ENCODE results near the gene TMEM42.

DNA sequence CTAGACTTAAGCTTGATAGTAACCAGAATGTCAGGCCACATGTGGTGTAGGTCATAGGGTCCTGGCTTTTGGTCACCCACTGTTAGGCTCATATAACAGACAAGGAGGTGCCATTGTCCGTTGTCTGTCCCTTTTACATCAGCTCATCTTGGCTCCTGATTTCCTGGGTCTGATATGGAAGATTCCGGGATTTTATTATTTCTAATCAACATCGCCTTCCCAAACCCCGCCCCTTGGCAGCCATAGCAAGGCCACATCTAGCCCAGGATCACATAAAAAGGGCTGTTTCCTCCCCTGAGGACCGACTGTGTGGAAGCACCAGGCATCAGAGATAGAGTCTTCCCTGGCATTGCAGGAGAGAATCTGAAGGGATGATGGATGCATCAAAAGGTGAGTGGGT lies 12.6 kb downstream of the TMEM42 start, which contains the start of gene TGM4:
- TF ChIP-seq, protein P1, sequence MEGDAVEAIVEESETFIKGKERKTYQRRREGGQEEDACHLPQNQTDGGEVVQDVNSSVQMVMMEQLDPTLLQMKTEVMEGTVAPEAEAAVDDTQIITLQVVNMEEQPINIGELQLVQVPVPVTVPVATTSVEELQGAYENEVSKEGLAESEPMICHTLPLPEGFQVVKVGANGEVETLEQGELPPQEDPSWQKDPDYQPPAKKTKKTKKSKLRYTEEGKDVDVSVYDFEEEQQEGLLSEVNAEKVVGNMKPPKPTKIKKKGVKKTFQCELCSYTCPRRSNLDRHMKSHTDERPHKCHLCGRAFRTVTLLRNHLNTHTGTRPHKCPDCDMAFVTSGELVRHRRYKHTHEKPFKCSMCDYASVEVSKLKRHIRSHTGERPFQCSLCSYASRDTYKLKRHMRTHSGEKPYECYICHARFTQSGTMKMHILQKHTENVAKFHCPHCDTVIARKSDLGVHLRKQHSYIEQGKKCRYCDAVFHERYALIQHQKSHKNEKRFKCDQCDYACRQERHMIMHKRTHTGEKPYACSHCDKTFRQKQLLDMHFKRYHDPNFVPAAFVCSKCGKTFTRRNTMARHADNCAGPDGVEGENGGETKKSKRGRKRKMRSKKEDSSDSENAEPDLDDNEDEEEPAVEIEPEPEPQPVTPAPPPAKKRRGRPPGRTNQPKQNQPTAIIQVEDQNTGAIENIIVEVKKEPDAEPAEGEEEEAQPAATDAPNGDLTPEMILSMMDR (IDR thresholded peaks at IDR 0.05): no peak
- TF ChIP-seq TP53 (CRISPR knock-in tag; IDR thresholded peaks at IDR 0.05): no peak
- no peak for TF ChIP-seq ZNF671 (CRISPR knock-in tag; IDR thresholded peaks at IDR 0.05)
- TF ChIP-seq, protein P2, sequence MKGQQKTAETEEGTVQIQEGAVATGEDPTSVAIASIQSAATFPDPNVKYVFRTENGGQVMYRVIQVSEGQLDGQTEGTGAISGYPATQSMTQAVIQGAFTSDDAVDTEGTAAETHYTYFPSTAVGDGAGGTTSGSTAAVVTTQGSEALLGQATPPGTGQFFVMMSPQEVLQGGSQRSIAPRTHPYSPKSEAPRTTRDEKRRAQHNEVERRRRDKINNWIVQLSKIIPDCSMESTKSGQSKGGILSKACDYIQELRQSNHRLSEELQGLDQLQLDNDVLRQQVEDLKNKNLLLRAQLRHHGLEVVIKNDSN (CRISPR knock-in tag; IDR thresholded peaks at IDR 0.05): no peak
- no peak for TF ChIP-seq TCF7 (CRISPR knock-in tag; IDR thresholded peaks at IDR 0.05; ENCODE audit: low read depth)
- TF ChIP-seq, protein P3, sequence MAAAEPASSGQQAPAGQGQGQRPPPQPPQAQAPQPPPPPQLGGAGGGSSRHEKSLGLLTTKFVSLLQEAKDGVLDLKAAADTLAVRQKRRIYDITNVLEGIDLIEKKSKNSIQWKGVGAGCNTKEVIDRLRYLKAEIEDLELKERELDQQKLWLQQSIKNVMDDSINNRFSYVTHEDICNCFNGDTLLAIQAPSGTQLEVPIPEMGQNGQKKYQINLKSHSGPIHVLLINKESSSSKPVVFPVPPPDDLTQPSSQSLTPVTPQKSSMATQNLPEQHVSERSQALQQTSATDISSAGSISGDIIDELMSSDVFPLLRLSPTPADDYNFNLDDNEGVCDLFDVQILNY (CRISPR knock-in tag; IDR thresholded peaks at IDR 0.05): no peak
- TF ChIP-seq, protein P4, sequence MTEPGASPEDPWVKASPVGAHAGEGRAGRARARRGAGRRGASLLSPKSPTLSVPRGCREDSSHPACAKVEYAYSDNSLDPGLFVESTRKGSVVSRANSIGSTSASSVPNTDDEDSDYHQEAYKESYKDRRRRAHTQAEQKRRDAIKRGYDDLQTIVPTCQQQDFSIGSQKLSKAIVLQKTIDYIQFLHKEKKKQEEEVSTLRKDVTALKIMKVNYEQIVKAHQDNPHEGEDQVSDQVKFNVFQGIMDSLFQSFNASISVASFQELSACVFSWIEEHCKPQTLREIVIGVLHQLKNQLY (CRISPR knock-in tag; IDR thresholded peaks at IDR 0.05): no peak
- TF ChIP-seq NR2C2 (CRISPR knock-in tag; IDR thresholded peaks at IDR 0.05): no peak
- TF ChIP-seq, protein P5, sequence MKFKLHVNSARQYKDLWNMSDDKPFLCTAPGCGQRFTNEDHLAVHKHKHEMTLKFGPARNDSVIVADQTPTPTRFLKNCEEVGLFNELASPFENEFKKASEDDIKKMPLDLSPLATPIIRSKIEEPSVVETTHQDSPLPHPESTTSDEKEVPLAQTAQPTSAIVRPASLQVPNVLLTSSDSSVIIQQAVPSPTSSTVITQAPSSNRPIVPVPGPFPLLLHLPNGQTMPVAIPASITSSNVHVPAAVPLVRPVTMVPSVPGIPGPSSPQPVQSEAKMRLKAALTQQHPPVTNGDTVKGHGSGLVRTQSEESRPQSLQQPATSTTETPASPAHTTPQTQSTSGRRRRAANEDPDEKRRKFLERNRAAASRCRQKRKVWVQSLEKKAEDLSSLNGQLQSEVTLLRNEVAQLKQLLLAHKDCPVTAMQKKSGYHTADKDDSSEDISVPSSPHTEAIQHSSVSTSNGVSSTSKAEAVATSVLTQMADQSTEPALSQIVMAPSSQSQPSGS (CRISPR knock-in tag; IDR thresholded peaks at IDR 0.05; ENCODE audit: borderline replicate concordance, low read depth): no peak
- TF ChIP-seq, protein P6, sequence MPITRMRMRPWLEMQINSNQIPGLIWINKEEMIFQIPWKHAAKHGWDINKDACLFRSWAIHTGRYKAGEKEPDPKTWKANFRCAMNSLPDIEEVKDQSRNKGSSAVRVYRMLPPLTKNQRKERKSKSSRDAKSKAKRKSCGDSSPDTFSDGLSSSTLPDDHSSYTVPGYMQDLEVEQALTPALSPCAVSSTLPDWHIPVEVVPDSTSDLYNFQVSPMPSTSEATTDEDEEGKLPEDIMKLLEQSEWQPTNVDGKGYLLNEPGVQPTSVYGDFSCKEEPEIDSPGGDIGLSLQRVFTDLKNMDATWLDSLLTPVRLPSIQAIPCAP (CRISPR knock-in tag; IDR thresholded peaks at IDR 0.05): no peak
- TF ChIP-seq, protein P7, sequence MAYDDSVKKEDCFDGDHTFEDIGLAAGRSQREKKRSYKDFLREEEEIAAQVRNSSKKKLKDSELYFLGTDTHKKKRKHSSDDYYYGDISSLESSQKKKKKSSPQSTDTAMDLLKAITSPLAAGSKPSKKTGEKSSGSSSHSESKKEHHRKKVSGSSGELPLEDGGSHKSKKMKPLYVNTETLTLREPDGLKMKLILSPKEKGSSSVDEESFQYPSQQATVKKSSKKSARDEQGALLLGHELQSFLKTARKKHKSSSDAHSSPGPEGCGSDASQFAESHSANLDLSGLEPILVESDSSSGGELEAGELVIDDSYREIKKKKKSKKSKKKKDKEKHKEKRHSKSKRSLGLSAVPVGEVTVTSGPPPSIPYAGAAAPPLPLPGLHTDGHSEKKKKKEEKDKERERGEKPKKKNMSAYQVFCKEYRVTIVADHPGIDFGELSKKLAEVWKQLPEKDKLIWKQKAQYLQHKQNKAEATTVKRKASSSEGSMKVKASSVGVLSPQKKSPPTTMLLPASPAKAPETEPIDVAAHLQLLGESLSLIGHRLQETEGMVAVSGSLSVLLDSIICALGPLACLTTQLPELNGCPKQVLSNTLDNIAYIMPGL (CRISPR knock-in tag; IDR thresholded peaks at IDR 0.05): no peak
